Measurements from ENCODE around the gene FEM1A. TPM values are rescaled to one million over a fixed set of nuclear protein-coding genes. Genes with fewer than 3 reads are reported as not detected.

FEM1A gene
- total RNA-seq, 1 experiment from 2014 or later = 8.8 TPM

GRCh38 chr19:4759388-4760284 is 31.9 kb upstream of the FEM1A start:
- intact Hi-C loops (cut with micrococcal nuclease; ENCODE audit: unreplicated experiment) = no loop called here
- TF ChIP-seq CTCF (IDR thresholded peaks at IDR 0.05; ENCODE audit: unreplicated experiment) = no peak
- Mint-ChIP-seq H3K27ac (ENCODE audit: unreplicated experiment) (no peak overlapping the region), H3K27me3 (ENCODE audit: unreplicated experiment) (peaks cover 13% of the 10 kb centered on the region), H3K4me1 (ENCODE audit: low read depth, unreplicated experiment) (no peaks in the 10 kb centered on the region), H3K4me3 (ENCODE audit: low read depth, unreplicated experiment) (peak overlapping the region; percentile 39), H3K36me3 (ENCODE audit: insufficient read depth, unreplicated experiment) (peaks cover 6% of the 10 kb centered on the region), H3K9me3 (ENCODE audit: low read depth, unreplicated experiment) (no peaks in the 10 kb centered on the region)
- CTCF ChIA-PET = interaction anchor here (0.6 kb wide), 1 partner anchor 26 kb away, joined by 3 read pairs; no protein-coding TSS in a partner anchor
- no TSS peak for BruUV-seq (replicated peaks)
- peak; percentile 87 for DNase-seq

- peak overlapping the region; percentile 39 for H3K4me3 Mint-ChIP-seq (ENCODE audit: low read depth, unreplicated experiment)
- H3K9me3 Mint-ChIP-seq (ENCODE audit: low read depth, unreplicated experiment) = no peaks in the 10 kb centered on the region
- H3K36me3 Mint-ChIP-seq (ENCODE audit: insufficient read depth, unreplicated experiment) = peaks cover 6% of the 10 kb centered on the region
- H3K27me3 Mint-ChIP-seq (ENCODE audit: unreplicated experiment) = peaks cover 13% of the 10 kb centered on the region
- TF ChIP-seq CTCF (IDR thresholded peaks at IDR 0.05; ENCODE audit: unreplicated experiment) = no peak
- CTCF ChIA-PET = interaction anchor here (0.6 kb wide), 1 partner anchor 14 kb away, joined by 4 read pairs; no protein-coding TSS in a partner anchor
- intact Hi-C loops (cut with micrococcal nuclease; ENCODE audit: unreplicated experiment) = no loop called here
- no peaks in the 10 kb centered on the region for H3K4me1 Mint-ChIP-seq (ENCODE audit: low read depth, unreplicated experiment)
- no peak overlapping the region for H3K27ac Mint-ChIP-seq (ENCODE audit: unreplicated experiment)
- BruUV-seq (replicated peaks) = no TSS peak
- no peak for DNase-seq
Observed at GRCh38 chr19:4760285-4760650, 31.3 kb upstream of the FEM1A start.

- H3K27me3 Mint-ChIP-seq (ENCODE audit: unreplicated experiment) = peaks cover 30% of the 10 kb centered on the region
- no peak overlapping the region for H3K4me3 Mint-ChIP-seq (ENCODE audit: low read depth, unreplicated experiment)
- DNase-seq = no peak
- no peak for TF ChIP-seq CTCF (IDR thresholded peaks at IDR 0.05; ENCODE audit: unreplicated experiment)
- no TSS peak for BruUV-seq (replicated peaks)
- H3K4me1 Mint-ChIP-seq (ENCODE audit: low read depth, unreplicated experiment) = no peaks in the 10 kb centered on the region
- H3K9me3 Mint-ChIP-seq (ENCODE audit: low read depth, unreplicated experiment) = no peaks in the 10 kb centered on the region
- no peak overlapping the region for H3K27ac Mint-ChIP-seq (ENCODE audit: unreplicated experiment)
- H3K36me3 Mint-ChIP-seq (ENCODE audit: insufficient read depth, unreplicated experiment) = peaks cover 6% of the 10 kb centered on the region
- CTCF ChIA-PET = no interaction called here
- intact Hi-C loops (cut with micrococcal nuclease; ENCODE audit: unreplicated experiment) = no loop called here
Observed at GRCh38 chr19:4763021-4763420, 28.5 kb upstream of the FEM1A start.

GRCh38 chr19:4764393-4764660 is 27.2 kb upstream of the FEM1A start:
- CTCF ChIA-PET = interaction anchor here (0.6 kb wide), 1 partner anchor 177 kb away, joined by 4 read pairs; no protein-coding TSS in a partner anchor
- no peaks in the 10 kb centered on the region for H3K4me1 Mint-ChIP-seq (ENCODE audit: low read depth, unreplicated experiment)
- no peak for DNase-seq
- H3K9me3 Mint-ChIP-seq (ENCODE audit: low read depth, unreplicated experiment) = no peaks in the 10 kb centered on the region
- peaks cover 6% of the 10 kb centered on the region for H3K36me3 Mint-ChIP-seq (ENCODE audit: insufficient read depth, unreplicated experiment)
- no TSS peak for BruUV-seq (replicated peaks)
- no peak for TF ChIP-seq CTCF (IDR thresholded peaks at IDR 0.05; ENCODE audit: unreplicated experiment)
- H3K27me3 Mint-ChIP-seq (ENCODE audit: unreplicated experiment) = peaks cover 36% of the 10 kb centered on the region
- H3K4me3 Mint-ChIP-seq (ENCODE audit: low read depth, unreplicated experiment) = no peak overlapping the region
- H3K27ac Mint-ChIP-seq (ENCODE audit: unreplicated experiment) = no peak overlapping the region
- intact Hi-C loops (cut with micrococcal nuclease; ENCODE audit: unreplicated experiment) = no loop called here
